PC-9 (cell line): ENCODE data around the gene SFN. TPM values are rescaled to one million over a fixed set of nuclear protein-coding genes. Genes with fewer than 3 reads are reported as not detected.

Experiments
- BruUV-seq: library from RNA; stranded (reverse); fragments of 400-500 nt; replicated peaks from 2 replicates; lab custom pipeline; 2021; lab: Mats Ljungman, UMichigan
- CTCF ChIA-PET: fragments of 300-600 bp; sonication (Branson Sonifier 250); formaldehyde crosslinking; loops from one replicate; lab custom pipeline; 2022; ENCODE audit warnings: antibody characterized with exemption; lab: Charles Lee
- POLR2A ChIA-PET: fragments of 300-600 bp; sonication (Branson Sonifier 250); formaldehyde crosslinking; loops from one replicate; lab custom pipeline; 2022; ENCODE audit warnings: antibody characterized with exemption; ENCODE audit not compliant: unreplicated experiment; lab: Charles Lee
- DNase-seq, 2 experiments: peaks; one replicate each; pipeline versions ENCODE4 v3.0.0 to v3.0.0-alpha.2; 2015 to 2022; ENCODE audit warnings: mixed read lengths in 1 of 2
- H2AFZ ChIP-seq: fragments of 200-600 bp; sonication (generic); 2 replicates; pipeline ENCODE4 v1.8.1; 2017; ENCODE audit warnings: antibody characterized with exemption
- H3F3A ChIP-seq: fragments of 200-600 bp; sonication (generic); 2 replicates; pipeline ENCODE4 v1.8.1; 2017; ENCODE audit warnings: antibody characterized with exemption, mild to moderate bottlenecking, low read depth; ENCODE audit not compliant: insufficient read depth
- H3K27ac ChIP-seq: fragments of 200-600 bp; sonication (generic); 2 replicates; pipeline ENCODE4 v1.6.1; 2016; ENCODE audit warnings: mixed run types
- H3K27me3 ChIP-seq: fragments of 200-600 bp; sonication (generic); 2 replicates; pipeline ENCODE4 v1.6.1; 2016; ENCODE audit warnings: low read depth, mixed run types; ENCODE audit not compliant: insufficient read depth
- H3K36me3 ChIP-seq: fragments of 200-600 bp; sonication (generic); 2 replicates; pipeline ENCODE4 v1.6.1; 2016; ENCODE audit warnings: low read depth, mixed run types
- H3K4me1 ChIP-seq: fragments of 200-600 bp; sonication (generic); replicated peaks from 2 replicates; pipeline ENCODE4 v1.6.1; 2016; ENCODE audit warnings: mixed run types; ENCODE audit not compliant: insufficient read depth
- H3K4me2 ChIP-seq: fragments of 200-600 bp; sonication (generic); 2 replicates; pipeline ENCODE4 v1.6.1; 2017; ENCODE audit warnings: mixed run types
- H3K4me3 ChIP-seq: fragments of 200-600 bp; sonication (generic); 2 replicates; pipeline ENCODE4 v1.6.1; 2016; ENCODE audit warnings: mixed run types
- H3K79me2 ChIP-seq: fragments of 200-600 bp; sonication (generic); 2 replicates; pipeline ENCODE4 v1.6.1; 2017; ENCODE audit warnings: low read depth, mixed run types
- H3K9me2 ChIP-seq: fragments of 200-600 bp; sonication (generic); 2 replicates; pipeline ENCODE4 v1.8.1; 2017; ENCODE audit warnings: mild to moderate bottlenecking; ENCODE audit not compliant: insufficient read depth
- H3K9me3 ChIP-seq: fragments of 200-600 bp; sonication (generic); 2 replicates; pipeline ENCODE4 v1.8.1; 2016; ENCODE audit warnings: low read depth; ENCODE audit not compliant: insufficient read depth
- H4K20me1 ChIP-seq: fragments of 200-600 bp; sonication (generic); 2 replicates; pipeline ENCODE4 v1.8.1; 2017; ENCODE audit not compliant: insufficient read depth
- EZH2 ChIP-seq: fragments of 200-600 bp; sonication (generic); IDR thresholded peaks from 2 replicates; pipeline ENCODE4 v1.8.0; 2017; ENCODE audit warnings: antibody characterized with exemption, low read depth
- intact Hi-C: fragments of 100-400 bp; cut with micrococcal nuclease; formaldehyde crosslinking; loops from one replicate; pipeline ENCODE4 v1.10.0; 2022; ENCODE audit not compliant: unreplicated experiment
- total RNA-seq: library from RNA; stranded (reverse); gene quantifications from 2 replicates; pipeline ENCODE4 v1.2.3, GENCODE V29; 2021
- TF ChIP-seq, protein P1 (sequence below): fragments of 200-600 bp; sonication (generic); conservative IDR thresholded peaks from 2 replicates; pipeline ENCODE4 v1.6.1; 2017; ENCODE audit warnings: mixed run types, antibody characterized with exemption, mild to moderate bottlenecking, moderate library complexity

SFN gene
- total RNA-seq, 1 experiment from 2014 or later: 326 TPM

GRCh38 chr1:26889551-26890466 is 26.9 kb downstream of the SFN start, which contains the start of gene GPN2:
TSS of gene GPN2 (minus strand) at chr1:26890283. CDS start at chr1:26890096, 187 bp downstream.
- H3K4me2 ChIP-seq: peak within 1 kb of the TSS; percentile 93
- no peaks in the 10 kb centered on the region for H3K9me2 ChIP-seq
- ChIA-PET CTCF (interaction anchor here (0.6 kb wide), 1 partner anchor 410 kb away, joined by 3 read pairs; no protein-coding TSS in a partner anchor), POLR2A (interaction anchor here (0.5 to 0.9 kb wide), 4 partner anchors 9 to 327 kb away, joined by 3 to 22 read pairs (median 3); partner anchors contain the start of gene GPATCH3)
- no peaks in the 10 kb centered on the region for H3K27me3 ChIP-seq
- 0 out of 2 replicates have a peak, but pooled peaks cover 10% of the 10 kb centered on the region for H3K4me1 ChIP-seq
- H3K4me3 ChIP-seq: peak within 1 kb of the TSS; percentile 65
- peak; percentile 63 to 65 for DNase-seq
- H3K9me3 ChIP-seq: no peaks in the 10 kb centered on the region
- TF ChIP-seq, protein P1, sequence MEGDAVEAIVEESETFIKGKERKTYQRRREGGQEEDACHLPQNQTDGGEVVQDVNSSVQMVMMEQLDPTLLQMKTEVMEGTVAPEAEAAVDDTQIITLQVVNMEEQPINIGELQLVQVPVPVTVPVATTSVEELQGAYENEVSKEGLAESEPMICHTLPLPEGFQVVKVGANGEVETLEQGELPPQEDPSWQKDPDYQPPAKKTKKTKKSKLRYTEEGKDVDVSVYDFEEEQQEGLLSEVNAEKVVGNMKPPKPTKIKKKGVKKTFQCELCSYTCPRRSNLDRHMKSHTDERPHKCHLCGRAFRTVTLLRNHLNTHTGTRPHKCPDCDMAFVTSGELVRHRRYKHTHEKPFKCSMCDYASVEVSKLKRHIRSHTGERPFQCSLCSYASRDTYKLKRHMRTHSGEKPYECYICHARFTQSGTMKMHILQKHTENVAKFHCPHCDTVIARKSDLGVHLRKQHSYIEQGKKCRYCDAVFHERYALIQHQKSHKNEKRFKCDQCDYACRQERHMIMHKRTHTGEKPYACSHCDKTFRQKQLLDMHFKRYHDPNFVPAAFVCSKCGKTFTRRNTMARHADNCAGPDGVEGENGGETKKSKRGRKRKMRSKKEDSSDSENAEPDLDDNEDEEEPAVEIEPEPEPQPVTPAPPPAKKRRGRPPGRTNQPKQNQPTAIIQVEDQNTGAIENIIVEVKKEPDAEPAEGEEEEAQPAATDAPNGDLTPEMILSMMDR: no peak
- no peak for TF ChIP-seq EZH2
- H4K20me1 ChIP-seq: no peaks in the 10 kb centered on the region
- peaks cover 19% of the 10 kb centered on the region for H3K79me2 ChIP-seq
- H3K36me3 ChIP-seq: no peaks in the 10 kb centered on the region; the same call in 1 of the 2 replicates
- no TSS peak for BruUV-seq
- peak within 1 kb of the TSS; percentile 67 for H2AFZ ChIP-seq
- intact Hi-C loops: loop anchor here (2.0 kb wide), 1 partner anchor 31 kb away; the partner anchor contains the start of gene NUDC
- H3K27ac ChIP-seq: peak within 1 kb of the TSS; percentile 62
- H3F3A ChIP-seq: peaks cover 8% of the 10 kb centered on the region; the same call in 1 of the 2 replicates

GRCh38 chr1:26890467-26890796 is 27.5 kb downstream of the SFN start:
- Histone ChIP-seq H3K27me3 (no peaks in the 10 kb centered on the region), H2AFZ (peak overlapping the region; percentile 67), H4K20me1 (no peaks in the 10 kb centered on the region), H3K79me2 (peaks cover 19% of the 10 kb centered on the region), H3K9me2 (no peaks in the 10 kb centered on the region), H3K4me3 (peak overlapping the region; percentile 65; the same call in 1 of the 2 replicates), H3K4me1 (0 out of 2 replicates have a peak, but pooled peaks cover 10% of the 10 kb centered on the region), H3K4me2 (peak overlapping the region; percentile 93), H3K9me3 (no peaks in the 10 kb centered on the region), H3K27ac (0 out of 2 replicates have a peak overlapping the region, but pooled peaks have one; percentile 62), H3F3A (peaks cover 8% of the 10 kb centered on the region; the same call in 1 of the 2 replicates), H3K36me3 (no peaks in the 10 kb centered on the region; the same call in 1 of the 2 replicates)
- POLR2A ChIA-PET: interaction anchor here (0.6 to 0.9 kb wide), 3 partner anchors 10 to 257 kb away, joined by 3 read pairs; partner anchors contain the start of gene GPATCH3
- intact Hi-C loops: loop anchor here (2.0 kb wide), 1 partner anchor 30 kb away; the partner anchor contains the start of gene NUDC
- TF ChIP-seq, protein P1: no peak
- no peak for TF ChIP-seq EZH2
- DNase-seq: no peak
- TSS peak; percentile 84 for BruUV-seq
- CTCF ChIA-PET: interaction anchor here (0.6 kb wide), 1 partner anchor 409 kb away, joined by 3 read pairs; no protein-coding TSS in a partner anchor

- H3K79me2 ChIP-seq: peaks cover 18% of the 10 kb centered on the region
- BruUV-seq: no TSS peak
- no peak overlapping the region for H2AFZ ChIP-seq
- peaks cover 8% of the 10 kb centered on the region; the same call in 1 of the 2 replicates for H3F3A ChIP-seq
- H3K9me2 ChIP-seq: no peaks in the 10 kb centered on the region
- intact Hi-C loops: no loop called here
- no peak overlapping the region for H3K4me2 ChIP-seq
- H3K27me3 ChIP-seq: no peaks in the 10 kb centered on the region
- ChIA-PET POLR2A (interaction anchor here (0.5 kb wide), 1 partner anchor 372 kb away, joined by 3 read pairs; no protein-coding TSS in a partner anchor), CTCF (no interaction called here)
- DNase-seq: no peak
- H3K4me1 ChIP-seq: peaks cover 9% of the 10 kb centered on the region; the same call in 1 of the 2 replicates
- H3K4me3 ChIP-seq: no peak overlapping the region
- no peaks in the 10 kb centered on the region for H3K9me3 ChIP-seq
- H3K27ac ChIP-seq: no peak overlapping the region
- no peaks in the 10 kb centered on the region for H4K20me1 ChIP-seq
- no peak for TF ChIP-seq EZH2
- no peaks in the 10 kb centered on the region for H3K36me3 ChIP-seq
Measured at GRCh38 chr1:26894263-26894662, 31.3 kb downstream of the SFN start.
